ENCODE data around the gene VWA2.

VWA2 gene, protein sequence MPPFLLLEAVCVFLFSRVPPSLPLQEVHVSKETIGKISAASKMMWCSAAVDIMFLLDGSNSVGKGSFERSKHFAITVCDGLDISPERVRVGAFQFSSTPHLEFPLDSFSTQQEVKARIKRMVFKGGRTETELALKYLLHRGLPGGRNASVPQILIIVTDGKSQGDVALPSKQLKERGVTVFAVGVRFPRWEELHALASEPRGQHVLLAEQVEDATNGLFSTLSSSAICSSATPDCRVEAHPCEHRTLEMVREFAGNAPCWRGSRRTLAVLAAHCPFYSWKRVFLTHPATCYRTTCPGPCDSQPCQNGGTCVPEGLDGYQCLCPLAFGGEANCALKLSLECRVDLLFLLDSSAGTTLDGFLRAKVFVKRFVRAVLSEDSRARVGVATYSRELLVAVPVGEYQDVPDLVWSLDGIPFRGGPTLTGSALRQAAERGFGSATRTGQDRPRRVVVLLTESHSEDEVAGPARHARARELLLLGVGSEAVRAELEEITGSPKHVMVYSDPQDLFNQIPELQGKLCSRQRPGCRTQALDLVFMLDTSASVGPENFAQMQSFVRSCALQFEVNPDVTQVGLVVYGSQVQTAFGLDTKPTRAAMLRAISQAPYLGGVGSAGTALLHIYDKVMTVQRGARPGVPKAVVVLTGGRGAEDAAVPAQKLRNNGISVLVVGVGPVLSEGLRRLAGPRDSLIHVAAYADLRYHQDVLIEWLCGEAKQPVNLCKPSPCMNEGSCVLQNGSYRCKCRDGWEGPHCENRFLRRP

DNA sequence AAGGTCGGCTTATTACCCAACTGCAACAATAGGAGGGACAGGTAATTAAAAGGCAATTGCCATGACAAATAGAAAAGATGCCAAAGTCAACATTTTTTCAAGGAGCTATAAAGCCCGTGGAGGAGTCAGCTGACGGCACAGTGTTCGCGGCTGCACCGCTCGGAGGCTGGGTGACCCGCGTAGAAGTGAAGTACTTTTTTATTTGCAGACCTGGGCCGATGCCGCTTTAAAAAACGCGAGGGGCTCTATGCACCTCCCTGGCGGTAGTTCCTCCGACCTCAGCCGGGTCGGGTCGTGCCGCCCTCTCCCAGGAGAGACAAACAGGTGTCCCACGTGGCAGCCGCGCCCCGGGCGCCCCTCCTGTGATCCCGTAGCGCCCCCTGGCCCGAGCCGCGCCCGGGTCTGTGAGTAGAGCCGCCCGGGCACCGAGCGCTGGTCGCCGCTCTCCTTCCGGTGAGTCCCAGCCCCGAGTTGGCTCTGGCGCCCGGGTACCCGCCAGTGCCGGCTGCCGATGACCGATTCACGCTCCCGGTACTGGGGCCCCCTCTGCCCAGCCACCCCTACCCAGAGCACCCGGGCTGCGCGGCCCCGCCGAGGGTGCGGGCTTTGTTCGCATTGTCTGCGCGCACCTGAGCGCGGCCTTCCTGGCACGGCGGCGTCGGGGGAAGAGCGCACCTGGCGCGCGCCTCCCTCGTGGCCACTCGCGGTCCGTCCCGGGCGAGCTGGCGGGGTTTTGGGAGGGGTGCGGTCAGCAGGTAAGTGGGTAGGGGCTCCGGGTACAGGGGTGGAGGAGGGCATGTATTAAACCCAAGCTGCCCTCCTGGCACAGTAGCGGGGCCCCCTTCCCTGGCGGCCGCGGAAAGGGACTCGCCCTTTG is at the start of gene VWA2:
VWA2 (plus strand) TSS at position 138 of the 877 bp plus-strand sequence. CDS start 9,460 bp downstream, outside the sequence.
- peak within 1 kb of the TSS in 1 of 2 donors; percentile 30 for H3K4me3 ChIP-seq
- intact Hi-C loops (cut with DNase I; ENCODE audit: low total_unique reads) = no loop called here
- no peaks in the 10 kb centered on the region for H3K9me3 ChIP-seq
- peaks cover 0 to 75% of the 10 kb centered on the region in 2 donors for H3K27me3 ChIP-seq
- no peak within 1 kb of the TSS for H3K27ac ChIP-seq
- no peak for DNase-seq
- H3K4me1 ChIP-seq = peaks cover 0 to 10% (median 8%) of the 10 kb centered on the region in 4 donors
- no peaks in the 10 kb centered on the region for H3K36me3 ChIP-seq
- TF ChIP-seq, protein P1, sequence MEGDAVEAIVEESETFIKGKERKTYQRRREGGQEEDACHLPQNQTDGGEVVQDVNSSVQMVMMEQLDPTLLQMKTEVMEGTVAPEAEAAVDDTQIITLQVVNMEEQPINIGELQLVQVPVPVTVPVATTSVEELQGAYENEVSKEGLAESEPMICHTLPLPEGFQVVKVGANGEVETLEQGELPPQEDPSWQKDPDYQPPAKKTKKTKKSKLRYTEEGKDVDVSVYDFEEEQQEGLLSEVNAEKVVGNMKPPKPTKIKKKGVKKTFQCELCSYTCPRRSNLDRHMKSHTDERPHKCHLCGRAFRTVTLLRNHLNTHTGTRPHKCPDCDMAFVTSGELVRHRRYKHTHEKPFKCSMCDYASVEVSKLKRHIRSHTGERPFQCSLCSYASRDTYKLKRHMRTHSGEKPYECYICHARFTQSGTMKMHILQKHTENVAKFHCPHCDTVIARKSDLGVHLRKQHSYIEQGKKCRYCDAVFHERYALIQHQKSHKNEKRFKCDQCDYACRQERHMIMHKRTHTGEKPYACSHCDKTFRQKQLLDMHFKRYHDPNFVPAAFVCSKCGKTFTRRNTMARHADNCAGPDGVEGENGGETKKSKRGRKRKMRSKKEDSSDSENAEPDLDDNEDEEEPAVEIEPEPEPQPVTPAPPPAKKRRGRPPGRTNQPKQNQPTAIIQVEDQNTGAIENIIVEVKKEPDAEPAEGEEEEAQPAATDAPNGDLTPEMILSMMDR (IDR thresholded peaks at IDR 0.05) = no peak

- H3K9me3 ChIP-seq = no peaks in the 10 kb centered on the region
- TF ChIP-seq, protein P1 (IDR thresholded peaks at IDR 0.05) = no peak
These were observed 49.4 kb upstream of the VWA2 start for GRCh38 chr10:114189700-114190099.

DNA sequence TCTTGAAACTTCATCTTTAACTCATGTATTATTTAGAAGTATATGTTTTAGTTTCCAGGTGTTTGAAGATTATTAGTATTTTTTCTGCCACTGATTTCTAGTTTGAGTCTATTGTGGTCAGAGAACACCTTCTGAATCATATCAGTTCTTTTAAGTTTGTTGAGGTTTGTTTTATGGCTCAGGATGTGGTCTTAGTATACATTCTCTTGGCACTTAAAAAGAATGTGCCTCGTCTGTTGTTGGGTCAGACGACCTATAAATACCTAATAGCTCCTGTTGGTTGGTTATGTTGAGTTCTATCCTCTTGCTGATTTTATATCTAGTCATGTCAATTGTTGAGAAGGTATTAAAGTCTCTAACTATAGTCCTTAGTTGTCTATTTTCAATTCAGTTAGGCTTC is 44.0 kb upstream of the VWA2 start:
- no peaks in the 10 kb centered on the region for H3K4me1 ChIP-seq
- no peak for DNase-seq
- no peaks in the 10 kb centered on the region for H3K36me3 ChIP-seq
- peaks cover 0 to 9% of the 10 kb centered on the region in 2 donors for H3K27me3 ChIP-seq
- H3K4me3 ChIP-seq = no peak overlapping the region
- no peaks in the 10 kb centered on the region for H3K9me3 ChIP-seq
- intact Hi-C loops (cut with DNase I; ENCODE audit: low total_unique reads) = no loop called here
- no peak overlapping the region for H3K27ac ChIP-seq
- TF ChIP-seq, protein P1 (IDR thresholded peaks at IDR 0.05) = no peak

More at GRCh38 chr10:114189700-114190099, 49.4 kb upstream of the VWA2 start:
- no peak overlapping the region for H3K4me3 ChIP-seq
- H3K27ac ChIP-seq = no peak overlapping the region
- H3K27me3 ChIP-seq = no peaks in the 10 kb centered on the region
- DNase-seq = no peak
- H3K36me3 ChIP-seq = no peaks in the 10 kb centered on the region
- H3K4me1 ChIP-seq = no peaks in the 10 kb centered on the region
- intact Hi-C loops (cut with DNase I; ENCODE audit: low total_unique reads) = no loop called here

DNA sequence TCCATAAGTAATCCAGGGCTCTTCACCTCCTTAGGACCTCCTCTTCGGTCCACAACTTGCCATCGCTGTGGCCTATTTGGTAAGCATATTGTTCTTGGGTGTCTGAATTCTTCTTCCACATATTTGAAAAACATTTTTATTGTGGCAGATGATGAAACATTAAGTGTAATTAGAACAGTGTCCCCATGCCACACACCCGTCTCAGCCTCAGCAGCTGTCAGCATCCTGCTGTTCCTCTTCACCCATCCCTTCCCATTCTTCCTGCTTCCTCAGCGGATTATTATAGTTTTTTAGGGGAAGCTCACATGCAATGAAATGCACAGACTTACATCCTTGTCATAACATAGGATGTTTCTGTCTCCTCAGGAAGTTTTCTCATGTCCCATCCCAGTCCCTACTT is 39.8 kb upstream of the VWA2 start:
- no peaks in the 10 kb centered on the region for H3K36me3 ChIP-seq
- TF ChIP-seq, protein P1 (IDR thresholded peaks at IDR 0.05) = no peak
- no peaks in the 10 kb centered on the region for H3K4me1 ChIP-seq
- intact Hi-C loops (cut with DNase I; ENCODE audit: low total_unique reads) = no loop called here
- no peaks in the 10 kb centered on the region for H3K9me3 ChIP-seq
- no peak for DNase-seq
- H3K4me3 ChIP-seq = no peak overlapping the region
- H3K27ac ChIP-seq = no peak overlapping the region
- H3K27me3 ChIP-seq = peaks cover 0 to 9% of the 10 kb centered on the region in 2 donors

- Histone ChIP-seq H3K9me3 (no peaks in the 10 kb centered on the region), H3K27me3 (peaks cover 0 to 7% of the 10 kb centered on the region in 2 donors), H3K27ac (no peak overlapping the region), H3K4me1 (no peaks in the 10 kb centered on the region), H3K4me3 (no peak overlapping the region), H3K36me3 (no peaks in the 10 kb centered on the region)
- intact Hi-C loops (cut with DNase I; ENCODE audit: low total_unique reads) = no loop called here
- DNase-seq = no peak
- TF ChIP-seq, protein P1 (IDR thresholded peaks at IDR 0.05) = no peak
These were observed 36.2 kb upstream of the VWA2 start for GRCh38 chr10:114202812-114203211.
